Liver (tissue), 9 donors: ENCODE measurements around the gene SLC12A5. TPM values are rescaled to one million over a fixed set of nuclear protein-coding genes. Genes with fewer than 3 reads are reported as not detected.

Source experiments
- DNase-seq: peaks from one replicate; pipeline ENCODE4 v3.0.0-alpha.2; 2017; ENCODE audit warnings: low spot score
- H3K27ac ChIP-seq, 2 donors: one replicate each; pipeline ENCODE4 v1.7.0; 2013; ENCODE audit warnings: inconsistent platforms in 2 of 2, low read length in 2 of 2, control low read depth in 1 of 2, low read depth in 1 of 2, mild to moderate bottlenecking in 1 of 2
- H3K27me3 ChIP-seq, 4 donors: one replicate each; pipeline versions ENCODE4 v1.6.1 to v1.7.0; 2013; ENCODE audit warnings: low read length in 3 of 4, inconsistent platforms in 1 of 4, mild to moderate bottlenecking in 1 of 4, moderate library complexity in 1 of 4; ENCODE audit not compliant: control insufficient read depth in 4 of 4, insufficient read depth in 4 of 4
- H3K36me3 ChIP-seq, 4 donors: one replicate each; pipeline versions ENCODE4 v1.6.1 to v1.7.0; 2013; ENCODE audit warnings: low read length in 3 of 4, mild to moderate bottlenecking in 3 of 4, low read depth in 1 of 4, moderate library complexity in 1 of 4; ENCODE audit not compliant: control insufficient read depth in 4 of 4, insufficient read depth in 3 of 4
- H3K4me1 ChIP-seq, 4 donors: one replicate each; pipeline versions ENCODE4 v1.6.1 to v1.7.0; 2013; ENCODE audit warnings: low read length in 3 of 4, mild to moderate bottlenecking in 3 of 4, moderate library complexity in 1 of 4; ENCODE audit not compliant: control insufficient read depth in 4 of 4, insufficient read depth in 4 of 4
- H3K4me3 ChIP-seq, 3 donors: one replicate each; pipeline versions ENCODE4 v1.6.1 to v1.7.0; 2013; ENCODE audit warnings: low read length in 3 of 3, control low read depth in 1 of 3, low read depth in 1 of 3, mild to moderate bottlenecking in 1 of 3
- H3K9ac ChIP-seq, 2 donors: one replicate each; pipeline ENCODE4 v1.7.0; 2013; ENCODE audit warnings: low read length in 2 of 2, mild to moderate bottlenecking in 2 of 2, moderate library complexity in 2 of 2, control low read depth in 1 of 2, low read depth in 1 of 2
- H3K9me3 ChIP-seq, 4 donors: one replicate each; pipeline versions ENCODE4 v1.6.1 to v1.7.0; 2013; ENCODE audit warnings: low read length in 3 of 4; ENCODE audit not compliant: control insufficient read depth in 4 of 4
- ATF3 ChIP-seq: IDR thresholded peaks from 2 replicates; pipeline ENCODE4 v1.6.1; 2016; ENCODE audit warnings: antibody characterized with exemption
- CTCF ChIP-seq: fragments of 150-350 bp; IDR thresholded peaks from 2 replicates; pipeline ENCODE4 v1.5.1; 2017; ENCODE audit warnings: improper control_type of control experiment, low read depth, low read length; ENCODE audit not compliant: missing input control
- FOXA1 ChIP-seq: IDR thresholded peaks from 2 replicates; pipeline ENCODE4 v1.6.1; 2016; ENCODE audit warnings: antibody characterized with exemption
- FOXA2 ChIP-seq: IDR thresholded peaks from 2 replicates; pipeline ENCODE4 v1.6.1; 2016; ENCODE audit warnings: antibody characterized with exemption
- GABPA ChIP-seq, 2 donors: IDR thresholded peaks in 1 of 2; conservative IDR thresholded peaks in 1 of 2; 2 replicates each; pipeline ENCODE4 v1.6.1; 2016; ENCODE audit warnings: antibody characterized with exemption in 2 of 2, mild to moderate bottlenecking in 1 of 2, moderate library complexity in 1 of 2
- HNF4A ChIP-seq, 2 donors: conservative IDR thresholded peaks; 2 replicates each; pipeline ENCODE4 v1.6.1; 2016; ENCODE audit warnings: antibody characterized with exemption in 2 of 2, mild to moderate bottlenecking in 2 of 2
- HNF4G ChIP-seq: IDR thresholded peaks from 2 replicates; pipeline ENCODE4 v1.6.1; 2016; ENCODE audit warnings: antibody characterized with exemption
- JUND ChIP-seq, 2 donors: IDR thresholded peaks; 2 replicates each; pipeline ENCODE4 v1.6.1; 2016; ENCODE audit warnings: antibody characterized with exemption in 2 of 2
- MAX ChIP-seq: IDR thresholded peaks from 2 replicates; pipeline ENCODE4 v1.6.1; 2016; ENCODE audit warnings: antibody characterized with exemption
- NR2F2 ChIP-seq: IDR thresholded peaks from 2 replicates; pipeline ENCODE4 v1.6.1; 2016; ENCODE audit warnings: antibody characterized with exemption
- RAD21 ChIP-seq, 2 donors: IDR thresholded peaks; 2 replicates each; pipeline ENCODE4 v1.6.1; 2016; ENCODE audit warnings: antibody characterized with exemption in 2 of 2, mild to moderate bottlenecking in 2 of 2
- REST ChIP-seq: IDR thresholded peaks from 2 replicates; pipeline ENCODE4 v1.6.1; 2016; ENCODE audit warnings: antibody characterized with exemption, mild to moderate bottlenecking
- RXRA ChIP-seq, 2 donors: IDR thresholded peaks; 2 replicates each; pipeline ENCODE4 v1.6.1; 2017 to 2018; ENCODE audit warnings: antibody characterized with exemption in 2 of 2, mild to moderate bottlenecking in 1 of 2
- SP1 ChIP-seq: IDR thresholded peaks from 2 replicates; pipeline ENCODE4 v1.6.1; 2018; ENCODE audit warnings: antibody characterized with exemption, mild to moderate bottlenecking
- TAF1 ChIP-seq: conservative IDR thresholded peaks from 2 replicates; pipeline ENCODE4 v1.6.1; 2016; ENCODE audit warnings: antibody characterized with exemption, mild to moderate bottlenecking
- YY1 ChIP-seq: IDR thresholded peaks from 2 replicates; pipeline ENCODE4 v1.6.1; 2016; ENCODE audit warnings: antibody characterized with exemption, mild to moderate bottlenecking
- ZBTB33 ChIP-seq: IDR thresholded peaks from 2 replicates; pipeline ENCODE4 v1.6.1; 2016; ENCODE audit warnings: antibody characterized with exemption
- WGBS: extraction: QIAGEN DNeasy Blood & Tissue Kit; methylation state at CpG from one replicate; pipeline ENCODE4 v1.1.7; 2013; 5-methylcytosine and 5-hydroxymethylcytosine counted together
- polyA plus RNA-seq, 2 donors: library from polyadenylated mRNA; stranded (reverse) in 1 of 2; unstranded in 1 of 2; fragments of 200-250 nt in 1 of 2; fragments of >200 nt in 1 of 2; fragmentation: Nextera tagmentation in 1 of 2; extraction: Ambion mirVana in 1 of 2; gene quantifications; one replicate each; pipeline versions ENCODE4 v1.2.1 to v1.2.3, GENCODE V29; 2013 to 2015
- total RNA-seq, 2 donors: library from RNA; depleted of rRNA; stranded (reverse); fragments of >200 nt; gene quantifications; one replicate each; pipeline ENCODE4 v1.2.3, GENCODE V29; 2014
- donor health status: healthy.
- donor health status: healthy.
- donor health status: healthy.
- donor health status: healthy.
- donor health status: healthy.

Gene SLC12A5
- total and polyA plus RNA-seq, 4 donors: 0.33 to 1.5 TPM; not detected in 2

- TF ChIP-seq GABPA (IDR thresholded peaks at IDR 0.05 in 1 of 2, conservative IDR thresholded peaks at IDR 0.05 in 1 of 2): no peak
- Histone ChIP-seq H3K4me1 (peaks cover 0 to 6% (median 2%) of the 10 kb centered on the region in 4 donors), H3K27me3 (peaks cover 0 to 10% (median 2%) of the 10 kb centered on the region in 4 donors), H3K36me3 (no peaks in the 10 kb centered on the region), H3K4me3 (no peak overlapping the region), H3K9me3 (no peaks in the 10 kb centered on the region), H3K27ac (no peak overlapping the region), H3K9ac (no peak overlapping the region)
- 88% methylated on average over 5 of the region's 5 CpGs for WGBS
- DNase-seq: no peak
Measured at GRCh38 chr20:46001498-46001897, 27.5 kb upstream of the SLC12A5 start.

GRCh38 chr20:46002008-46002407, 27.0 kb upstream of the SLC12A5 start:
- no peak overlapping the region for H3K9ac ChIP-seq
- DNase-seq: no peak
- peaks cover 0 to 10% (median 0%) of the 10 kb centered on the region in 4 donors for H3K27me3 ChIP-seq
- TF ChIP-seq REST: no peak
- no peak for TF ChIP-seq RAD21 (IDR thresholded peaks at IDR 0.05)
- H3K27ac ChIP-seq: no peak overlapping the region
- 89% methylated on average over 3 of the region's 3 CpGs for WGBS
- no peaks in the 10 kb centered on the region for H3K36me3 ChIP-seq
- peaks cover 0 to 6% (median 2%) of the 10 kb centered on the region in 4 donors for H3K4me1 ChIP-seq
- H3K9me3 ChIP-seq: no peaks in the 10 kb centered on the region
- no peak overlapping the region for H3K4me3 ChIP-seq

GRCh38 chr20:46004187-46004586, 24.8 kb upstream of the SLC12A5 start:
- H3K4me1 ChIP-seq: peaks cover 0 to 6% (median 2%) of the 10 kb centered on the region in 4 donors
- no peak overlapping the region for H3K27ac ChIP-seq
- no peak for DNase-seq
- no peak for TF ChIP-seq HNF4A (conservative IDR thresholded peaks at IDR 0.05)
- TF ChIP-seq TAF1: no peak
- TF ChIP-seq ZBTB33: no peak
- TF ChIP-seq FOXA2: no peak
- no peak for TF ChIP-seq MAX
- no peak for TF ChIP-seq RAD21 (IDR thresholded peaks at IDR 0.05)
- no peak for TF ChIP-seq GABPA (IDR thresholded peaks at IDR 0.05 in 1 of 2, conservative IDR thresholded peaks at IDR 0.05 in 1 of 2)
- no peak for TF ChIP-seq ATF3
- TF ChIP-seq SP1: no peak
- TF ChIP-seq REST: no peak
- TF ChIP-seq CTCF: no peak
- TF ChIP-seq HNF4G: no peak
- no peak for TF ChIP-seq RXRA (IDR thresholded peaks at IDR 0.05)
- no peak for TF ChIP-seq NR2F2
- no peak for TF ChIP-seq JUND (IDR thresholded peaks at IDR 0.05)
- TF ChIP-seq FOXA1: no peak
- TF ChIP-seq YY1: no peak

More at GRCh38 chr20:46004187-46004586, 24.8 kb upstream of the SLC12A5 start:
- Histone ChIP-seq H3K9me3 (no peaks in the 10 kb centered on the region), H3K27me3 (peaks cover 0 to 16% (median 1%) of the 10 kb centered on the region in 4 donors), H3K4me3 (no peak overlapping the region), H3K36me3 (no peaks in the 10 kb centered on the region), H3K9ac (no peak overlapping the region)
- WGBS: 54% methylated on average over 4 of the region's 4 CpGs
